NCI-H2196 (cell line): ENCODE measurements around the gene CEP112.
"Not testable (repeated sequence)": the region's sequence is repeated elsewhere in the genome, so short reads cannot be mapped to it uniquely, and the experiment has no call there.

ENCODE experiments used
- DNase-seq: peaks from one replicate; lab custom pipeline; 2025; ENCODE audit not compliant: unreplicated experiment; lab: John Stamatoyannopoulos, UW

CEP112 gene

DNA sequence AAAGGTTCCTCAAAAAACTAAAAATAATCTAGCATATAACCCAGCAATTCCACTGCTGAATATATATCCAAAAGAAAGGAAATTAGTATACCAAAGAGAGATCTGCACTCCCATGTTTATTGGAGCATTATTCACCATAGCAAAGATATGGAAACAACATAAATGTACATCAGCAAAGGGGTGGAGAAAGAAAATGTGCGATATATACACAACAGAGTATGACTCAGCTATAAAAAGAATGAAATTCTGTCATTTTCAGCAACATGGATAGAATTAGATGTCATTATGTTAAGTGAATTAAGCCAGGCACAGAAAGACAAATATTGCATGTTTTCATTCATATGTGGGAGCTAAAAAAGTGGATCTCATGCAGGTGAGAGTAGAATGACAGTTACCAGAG, 350.8 kb downstream of the CEP112 start:
- no peak for DNase-seq

DNA sequence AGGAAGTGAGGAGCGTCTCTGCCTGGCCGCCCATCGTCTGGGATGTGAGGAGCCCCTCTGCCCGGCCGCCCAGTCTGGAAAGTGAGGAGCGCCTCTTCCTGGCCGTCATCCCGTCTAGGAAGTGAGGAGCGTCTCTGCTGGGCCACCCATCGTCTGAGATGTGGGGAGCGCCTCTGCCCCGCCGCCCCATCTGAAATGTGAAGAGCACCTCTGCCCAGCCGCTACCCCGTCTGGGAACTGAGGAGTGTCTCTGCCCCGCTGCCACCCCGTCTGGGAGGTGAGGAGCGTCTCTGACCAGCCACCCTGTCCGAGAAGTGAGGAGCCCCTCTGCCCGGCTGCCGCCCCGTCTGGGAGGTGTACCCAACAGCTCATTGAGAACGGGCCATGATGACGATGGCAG, 354.7 kb downstream of the CEP112 start:
- not testable (repeated sequence) for DNase-seq

DNA sequence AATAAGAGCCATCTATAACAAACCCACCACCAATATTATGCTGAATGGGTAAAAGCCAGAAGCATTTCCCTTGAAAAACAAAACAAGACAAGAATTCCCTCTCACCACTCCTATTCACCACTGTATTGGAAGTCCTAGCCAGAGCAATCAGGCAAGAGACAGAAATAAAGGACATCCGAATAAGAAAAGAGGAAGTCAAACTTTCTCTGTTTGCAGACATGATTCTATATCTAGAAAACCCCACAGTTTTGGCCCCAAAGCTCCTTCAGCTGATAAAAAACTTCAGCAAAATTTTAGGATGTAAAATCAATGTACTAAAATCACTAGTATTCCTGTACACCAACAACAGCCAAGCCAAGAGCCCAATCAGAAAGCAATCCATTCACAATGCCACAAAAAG, 358.7 kb downstream of the CEP112 start:
- no peak for DNase-seq

DNA sequence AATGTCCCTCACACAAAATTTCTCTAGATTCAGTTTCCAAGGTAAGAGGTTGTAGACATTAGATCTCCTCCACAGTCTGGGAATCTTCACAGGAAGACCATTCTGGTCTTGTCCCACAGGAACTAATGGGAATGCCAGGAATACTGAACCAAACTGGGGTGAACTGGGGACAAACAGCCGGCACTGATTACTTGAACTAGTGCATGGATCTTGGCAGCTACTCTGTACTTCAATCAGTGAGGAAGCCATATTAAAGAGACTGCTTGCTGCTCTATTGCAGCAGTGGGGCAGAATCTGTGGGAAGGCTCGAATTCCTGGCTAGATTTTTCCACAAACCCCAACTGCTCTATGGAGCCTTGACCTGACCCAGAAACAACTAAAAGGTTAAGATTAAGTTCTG, 361.6 kb downstream of the CEP112 start:
- DNase-seq, result no peak

DNA sequence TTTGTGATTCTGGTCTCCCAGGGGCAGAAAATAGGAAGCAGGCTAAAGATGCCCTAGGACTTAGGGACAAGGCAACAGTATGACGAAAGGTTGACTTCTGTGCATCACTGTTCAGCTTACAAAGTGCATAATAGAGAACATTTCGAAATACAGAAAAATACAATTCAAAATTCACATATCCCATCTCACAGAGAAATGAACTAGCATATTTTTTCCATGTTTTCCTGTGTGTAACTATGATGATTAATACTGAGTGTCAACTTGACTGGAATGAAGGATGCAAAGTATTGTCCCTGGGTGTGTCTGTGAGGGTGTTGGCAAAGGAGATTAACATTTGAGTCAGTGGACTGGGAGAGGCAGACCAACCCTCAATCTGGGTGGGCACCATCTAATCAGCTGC, 365.4 kb downstream of the CEP112 start:
- DNase-seq, result not testable (repeated sequence)

DNA sequence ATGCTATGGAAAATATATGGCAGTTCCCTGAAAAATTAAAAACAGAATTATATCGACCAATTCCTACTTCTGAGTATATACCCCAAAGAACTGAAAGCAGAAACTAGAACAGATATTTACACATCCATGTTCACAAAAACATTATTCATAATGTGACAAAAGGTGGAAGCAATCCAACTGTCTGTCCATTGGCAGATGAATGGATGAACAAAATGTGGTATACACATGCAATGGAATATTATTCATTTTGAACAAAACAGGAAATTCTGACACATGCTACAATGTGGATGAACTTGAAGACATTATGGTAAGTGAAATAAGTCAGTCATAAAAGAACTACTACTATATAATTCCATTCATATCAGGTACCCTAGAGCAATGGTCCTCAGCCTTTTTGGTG, 367.0 kb downstream of the CEP112 start:
- no peak for DNase-seq

DNA sequence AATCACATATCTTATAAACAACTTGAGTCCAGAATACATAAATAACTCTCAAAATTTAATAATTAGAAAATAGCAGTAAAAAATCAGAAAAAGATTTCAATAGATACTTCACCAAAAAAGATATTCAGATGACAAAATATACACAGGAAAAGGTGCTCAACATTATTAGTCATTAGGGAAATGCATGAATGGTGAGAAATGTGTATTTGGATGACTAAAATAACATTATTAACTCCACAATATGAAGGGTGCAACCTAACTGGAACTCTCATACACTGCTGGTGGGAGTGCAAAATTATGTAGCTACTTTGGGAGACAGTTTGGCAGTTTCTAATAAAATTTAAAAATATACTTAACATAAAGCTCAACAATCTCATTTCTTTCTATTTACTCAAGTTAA, 368.2 kb downstream of the CEP112 start:
- DNase-seq, result no peak

DNA sequence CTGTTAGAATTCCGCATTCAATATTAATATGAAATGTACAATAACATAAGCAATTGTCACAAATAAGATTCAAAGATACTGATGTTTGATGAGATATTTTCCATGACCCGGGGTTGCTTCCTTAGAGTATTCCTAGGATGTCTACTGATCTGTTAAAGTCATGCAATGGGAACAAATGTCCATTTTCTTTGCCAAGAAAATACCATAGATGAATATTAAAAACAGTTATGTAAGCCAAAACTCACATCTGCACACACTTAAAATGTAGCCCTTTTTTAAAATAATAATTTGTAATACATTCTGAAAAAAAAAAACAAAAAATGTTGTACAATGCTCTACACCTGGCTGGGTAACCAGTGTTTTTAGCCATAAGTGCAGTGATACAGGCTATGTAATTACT, 371.1 kb downstream of the CEP112 start:
- DNase-seq, result no peak

DNA sequence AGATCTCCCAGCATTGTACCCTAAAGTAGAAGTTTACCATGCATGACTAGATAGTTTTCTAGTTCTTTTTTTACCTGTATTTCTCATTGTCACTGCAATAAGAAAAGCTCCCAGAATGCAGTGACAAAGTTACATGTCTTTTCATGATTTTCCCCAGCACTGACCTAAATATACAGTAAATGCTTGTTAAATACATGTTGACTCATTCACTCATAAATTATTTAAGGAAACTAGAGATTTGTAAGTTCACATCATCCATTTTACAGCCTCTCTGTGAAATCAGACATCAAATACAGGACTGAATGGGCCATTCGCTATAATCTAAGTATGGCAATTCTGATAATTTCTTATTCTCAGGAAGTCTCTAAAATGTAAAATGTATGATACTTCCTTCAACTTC, 371.6 kb downstream of the CEP112 start:
- no peak for DNase-seq

DNA sequence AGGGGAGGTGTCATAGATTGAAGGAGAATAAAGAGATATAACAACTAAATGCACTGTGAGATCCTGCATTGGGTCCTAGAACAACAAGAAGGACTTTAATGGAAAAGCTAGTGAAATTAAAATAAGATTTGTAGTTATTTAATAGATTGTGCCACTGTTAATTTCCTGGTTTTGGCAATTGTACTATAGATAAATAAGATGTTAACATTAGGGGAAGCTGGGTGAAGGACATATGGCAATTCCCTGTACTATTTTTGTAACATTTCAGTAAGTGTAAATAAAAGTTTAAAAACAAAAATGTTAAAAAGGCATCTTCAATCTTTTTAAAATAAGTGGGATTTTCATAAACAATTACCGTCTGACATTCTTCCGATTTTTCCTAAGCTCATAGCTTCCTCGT, 372.1 kb downstream of the CEP112 start:
- DNase-seq, result no peak

DNA sequence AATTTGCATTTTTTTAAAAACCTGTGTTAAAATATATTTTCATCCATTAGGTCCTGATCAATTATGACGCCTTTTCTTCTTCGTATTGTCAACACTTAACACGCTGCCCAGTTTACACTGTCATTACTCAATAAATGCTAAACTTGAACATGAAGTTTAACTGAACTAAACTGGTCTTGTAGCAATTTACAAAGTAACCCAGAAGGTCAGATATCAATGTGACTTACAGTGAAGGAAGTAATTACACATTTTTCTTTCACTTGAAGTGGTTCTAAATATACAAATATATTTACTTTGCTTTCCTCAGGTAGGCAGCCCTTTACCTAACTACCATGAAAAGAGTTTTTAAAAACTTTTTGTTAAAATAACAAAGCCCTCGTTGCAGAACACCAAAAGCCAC, 374.0 kb downstream of the CEP112 start:
- DNase-seq, result no peak

DNA sequence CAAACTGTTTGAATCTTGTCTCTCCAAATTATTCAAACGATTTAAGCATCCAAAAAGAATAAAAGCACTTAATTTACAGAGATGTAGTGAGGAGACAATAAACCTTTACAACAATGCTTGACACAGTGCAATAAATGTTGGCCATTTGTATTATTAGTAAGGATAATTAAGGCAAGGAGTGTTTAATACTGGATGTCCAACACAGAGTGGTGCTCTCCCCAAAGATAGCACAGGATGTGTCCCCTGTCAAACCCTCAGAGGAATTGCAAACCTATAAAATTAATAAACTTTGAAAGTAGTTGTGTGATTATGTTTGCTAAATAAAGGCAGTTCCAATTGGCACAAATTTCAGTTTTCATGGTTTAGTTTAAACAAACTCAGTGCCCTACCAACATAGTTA, 377.5 kb downstream of the CEP112 start:
- DNase-seq, result no peak

DNA sequence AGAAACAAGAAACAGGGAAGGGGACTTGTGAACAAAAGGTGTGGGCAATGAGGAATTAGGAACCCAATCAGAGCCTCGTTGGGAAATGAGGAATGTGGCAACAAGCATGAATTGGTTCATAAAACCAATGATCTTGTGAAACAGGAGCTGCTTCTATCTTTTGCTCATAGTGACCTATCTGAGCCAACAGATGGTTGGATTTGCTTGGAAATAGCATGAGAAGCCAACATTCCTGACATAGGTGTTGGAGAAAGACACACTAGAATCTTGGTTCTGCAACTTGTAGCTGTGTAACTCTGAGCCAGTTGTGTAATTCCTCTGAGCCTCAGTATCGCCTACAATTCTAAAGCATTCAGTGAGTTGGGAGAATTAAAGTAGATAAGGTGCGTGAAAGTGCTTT, 378.6 kb downstream of the CEP112 start:
- no peak for DNase-seq

DNA sequence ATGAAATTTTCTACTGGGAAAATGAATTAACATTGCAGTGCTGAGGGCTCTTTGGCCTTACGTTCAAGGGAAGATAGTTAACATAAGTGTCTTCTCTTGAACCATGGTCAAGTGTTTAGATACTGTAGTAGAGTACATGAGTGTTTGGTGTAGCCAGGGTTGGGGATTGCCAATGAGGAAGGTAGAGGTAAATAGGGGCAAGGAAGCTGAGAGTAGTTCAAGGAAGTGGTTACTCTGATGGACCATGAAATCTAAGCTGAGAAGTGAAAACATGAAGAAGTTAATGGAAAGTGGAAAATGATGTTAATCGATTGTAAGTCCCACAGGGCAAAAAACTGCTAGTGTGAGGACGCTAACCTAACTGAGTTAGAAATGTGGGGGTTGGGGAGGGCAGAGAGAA, 380.9 kb downstream of the CEP112 start:
- no peak for DNase-seq

DNA sequence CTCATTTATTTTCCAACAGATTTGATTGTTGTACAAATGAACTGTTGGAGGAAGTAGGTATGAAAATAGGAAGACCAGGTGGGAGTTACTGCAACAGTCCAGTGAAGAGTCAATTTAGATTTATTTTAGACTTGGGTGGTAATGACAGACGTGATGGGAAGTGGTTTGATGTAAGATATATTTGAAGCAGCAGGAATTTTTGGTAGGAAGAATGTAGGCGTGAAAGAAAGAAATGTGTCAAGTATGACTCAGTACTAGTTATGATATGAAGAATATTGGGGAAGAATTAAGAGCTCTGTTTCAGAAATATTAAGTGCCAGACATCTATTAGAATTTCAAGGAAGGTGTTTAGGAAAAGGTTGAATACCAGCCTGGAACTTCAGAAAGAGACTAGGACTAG, 382.6 kb downstream of the CEP112 start:
- DNase-seq, result no peak

DNA sequence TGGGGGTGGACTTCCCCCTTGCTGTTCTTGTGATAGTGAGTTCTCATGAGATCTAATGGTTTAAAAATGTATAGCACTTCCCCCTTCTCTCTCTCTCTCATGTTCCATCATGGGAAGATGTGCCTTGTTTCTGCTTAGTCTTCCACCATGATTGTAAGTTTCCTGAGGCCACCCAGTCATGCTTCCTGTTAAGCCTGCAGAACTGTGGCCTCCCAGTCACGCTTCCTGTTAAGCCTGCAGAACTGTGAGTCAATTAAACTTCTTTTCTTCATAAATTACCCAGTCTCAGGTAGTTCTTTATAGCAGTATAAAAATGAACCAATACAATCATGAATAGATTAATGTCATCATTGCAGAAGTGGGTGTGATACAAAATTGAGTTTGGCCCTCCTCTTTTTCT, 383.4 kb downstream of the CEP112 start:
- DNase-seq, result not testable (repeated sequence)

DNA sequence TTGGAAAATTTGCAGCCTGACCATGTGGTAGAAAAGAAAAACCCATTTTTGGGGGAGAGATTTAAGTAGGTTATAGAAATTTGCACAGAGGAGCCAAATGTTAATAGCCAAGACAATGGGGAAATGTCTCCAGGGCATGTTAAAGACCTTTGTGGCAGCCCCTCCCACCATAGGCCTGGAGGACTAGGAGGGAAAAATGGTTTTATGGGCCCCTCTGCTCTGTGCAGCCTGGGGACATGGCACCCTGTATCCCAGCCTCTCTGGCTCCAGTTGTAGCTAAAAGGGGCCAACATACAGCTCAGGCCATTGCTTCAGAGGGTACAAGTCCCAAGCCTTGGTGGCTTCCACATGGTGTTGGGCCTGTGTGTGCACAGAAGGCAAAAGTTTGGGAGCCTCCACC, 384.6 kb downstream of the CEP112 start:
- no peak for DNase-seq

DNA sequence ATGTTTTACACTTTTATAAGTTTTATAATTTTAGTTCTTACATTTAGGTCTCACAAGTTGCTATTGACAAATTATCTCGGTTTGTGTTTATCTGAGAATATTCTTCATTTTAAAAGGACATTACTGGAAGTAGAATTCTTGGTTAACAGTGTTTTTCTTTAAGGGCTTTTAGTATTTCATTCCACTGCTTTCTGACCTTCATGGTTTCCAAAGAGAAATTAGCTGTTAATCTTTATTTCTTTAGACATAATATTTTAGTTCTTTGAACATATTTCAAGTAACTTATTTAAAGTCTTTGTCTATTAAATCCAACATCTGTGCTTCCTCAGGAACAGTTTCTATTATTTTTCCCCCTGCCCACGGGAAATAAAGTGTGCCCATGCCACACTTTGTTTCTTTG, 390.4 kb downstream of the CEP112 start:
- no peak for DNase-seq

DNA sequence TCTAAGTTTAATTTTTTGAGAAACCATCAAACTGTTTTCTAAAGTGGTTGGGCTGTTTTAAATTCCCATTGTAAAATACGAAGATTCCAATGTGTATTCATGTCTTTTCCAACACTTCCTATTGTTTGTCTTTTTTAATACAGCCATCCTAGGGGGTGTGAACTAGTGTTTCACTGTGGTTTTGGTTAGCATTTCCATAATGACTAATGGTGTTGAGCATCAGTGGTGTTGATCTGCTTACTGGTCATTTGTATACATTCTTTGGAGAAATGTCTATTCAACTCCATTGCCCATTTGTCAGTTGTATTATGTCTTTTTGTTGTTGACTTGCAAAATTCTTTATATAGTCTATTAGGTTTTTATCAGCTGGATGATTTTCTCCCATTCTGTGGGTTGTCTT, 391.3 kb downstream of the CEP112 start:
- no peak for DNase-seq

DNA sequence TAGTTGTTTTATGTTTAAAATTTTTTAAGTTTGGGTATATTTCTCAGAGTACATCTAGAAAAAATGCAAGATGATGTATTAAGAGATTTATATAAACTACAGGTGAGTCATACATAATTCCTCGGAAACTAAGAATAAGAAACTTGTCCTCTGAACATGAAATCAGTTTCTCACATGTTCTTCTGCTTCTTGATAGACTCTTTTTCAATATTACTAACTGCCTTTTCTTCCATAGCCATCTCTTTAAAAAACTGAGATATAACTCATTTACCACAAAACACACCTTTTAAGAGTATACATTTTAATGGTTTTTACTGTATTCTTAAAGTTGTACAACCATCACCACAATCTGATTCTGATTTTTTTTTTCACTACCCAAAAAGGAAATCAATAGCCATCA, 392.1 kb downstream of the CEP112 start:
- DNase-seq, result no peak

DNA sequence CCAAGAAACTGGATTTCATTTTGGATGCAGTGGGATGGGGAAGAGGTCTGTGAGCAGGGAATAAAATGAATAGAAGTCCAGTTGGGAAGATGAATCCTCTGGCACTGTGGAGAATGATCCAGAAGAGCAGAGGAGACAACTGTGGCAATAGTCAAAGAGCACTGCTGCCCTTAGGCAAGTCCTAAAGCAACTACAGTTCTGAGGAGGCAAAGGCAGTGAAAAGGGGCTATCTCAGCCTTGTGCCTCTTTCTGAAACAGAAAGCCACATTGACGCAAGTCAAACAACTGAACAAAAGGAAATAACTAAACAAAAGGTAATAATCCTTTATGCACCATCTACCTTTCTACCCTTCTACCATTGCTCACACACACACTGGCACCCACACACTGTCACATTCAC, 392.5 kb downstream of the CEP112 start:
- DNase-seq, result no peak

DNA sequence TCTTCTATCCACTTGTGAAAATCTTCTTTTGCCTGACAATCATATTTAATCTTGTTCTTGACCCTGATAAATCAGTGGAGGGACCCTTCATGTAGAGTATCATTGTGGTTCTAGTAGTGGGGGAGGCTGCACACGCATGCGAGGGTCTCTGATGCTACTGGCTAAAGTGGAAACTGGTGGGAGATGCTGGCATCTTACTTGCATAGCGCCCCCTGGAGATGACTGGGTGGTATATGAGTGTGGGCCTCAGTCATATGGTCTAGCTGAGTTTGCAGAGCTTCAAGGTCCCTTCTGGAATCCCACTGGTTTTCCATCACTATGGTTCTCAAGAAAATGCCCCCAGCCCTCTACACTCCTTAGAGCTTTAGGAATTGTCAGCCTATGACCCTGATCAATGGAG, 394.1 kb downstream of the CEP112 start:
- no peak for DNase-seq

DNA sequence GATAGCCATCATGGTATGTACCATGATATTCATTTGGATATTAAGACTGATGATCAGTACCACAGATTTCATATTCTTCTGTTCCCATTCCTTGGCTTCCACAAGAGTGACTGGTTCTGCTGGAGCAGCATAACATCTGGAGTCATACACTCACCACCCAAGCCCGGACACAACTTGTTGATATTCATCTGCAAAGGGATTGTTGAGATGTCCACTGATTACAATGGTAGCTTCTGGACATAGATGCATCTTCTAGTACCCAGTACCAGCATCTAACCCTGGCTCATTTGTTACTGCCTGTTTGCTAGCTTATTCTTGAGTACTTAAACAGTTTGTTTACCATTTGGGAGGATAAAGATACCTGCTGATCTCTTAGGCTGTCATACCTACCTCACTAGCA, 394.8 kb downstream of the CEP112 start:
- DNase-seq, result no peak

DNA sequence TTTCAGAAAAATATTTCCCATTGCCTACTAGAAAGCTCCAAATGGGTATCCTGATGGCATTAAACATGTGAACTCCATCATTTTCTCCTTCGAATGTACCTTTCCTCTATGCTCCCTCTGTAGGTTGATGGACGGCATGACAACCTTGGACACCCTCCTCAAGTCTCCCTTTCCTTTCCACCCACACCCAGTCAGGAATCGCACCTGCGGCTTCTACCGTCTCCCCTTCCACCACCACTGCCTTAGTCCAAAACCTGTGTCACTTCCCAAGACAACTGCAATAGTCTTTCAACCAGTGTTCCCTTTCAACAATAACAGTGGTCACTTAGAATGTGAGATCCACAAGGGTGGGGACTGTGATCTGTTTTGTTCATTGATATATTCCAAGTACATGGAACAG, 397.4 kb downstream of the CEP112 start:
- DNase-seq, result no peak
